DMS79 treated with DMSO at 0.1 percent for 48 hours (cell line): ENCODE data around the gene NPAS3.
A peak's percentile ranks its signal among the peaks of the same experiment; 100 is the strongest.

Source experiments
- DNase-seq: peaks from one replicate; lab custom pipeline; 2025; lab: John Stamatoyannopoulos, UW

Gene NPAS3

DNA sequence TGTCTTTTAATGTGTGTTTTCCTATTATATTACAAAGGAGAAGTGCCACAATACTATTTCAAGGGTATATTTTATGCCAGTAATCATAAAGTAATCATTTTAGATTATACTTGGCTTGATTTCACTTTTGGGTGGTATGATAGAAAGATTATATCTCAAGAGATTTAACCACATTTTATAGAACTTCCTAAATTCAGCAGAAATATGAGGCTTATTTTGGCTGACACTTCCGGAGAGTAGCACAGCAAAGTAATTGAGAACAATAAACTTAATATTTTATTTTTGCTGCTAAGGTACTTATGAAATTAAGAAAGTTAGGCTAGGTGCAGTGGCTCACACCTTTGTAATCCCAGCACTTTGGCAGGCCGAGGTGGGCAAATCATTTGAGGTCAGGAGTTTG, 319.1 kb downstream of the NPAS3 start:
- no peak for DNase-seq

DNA sequence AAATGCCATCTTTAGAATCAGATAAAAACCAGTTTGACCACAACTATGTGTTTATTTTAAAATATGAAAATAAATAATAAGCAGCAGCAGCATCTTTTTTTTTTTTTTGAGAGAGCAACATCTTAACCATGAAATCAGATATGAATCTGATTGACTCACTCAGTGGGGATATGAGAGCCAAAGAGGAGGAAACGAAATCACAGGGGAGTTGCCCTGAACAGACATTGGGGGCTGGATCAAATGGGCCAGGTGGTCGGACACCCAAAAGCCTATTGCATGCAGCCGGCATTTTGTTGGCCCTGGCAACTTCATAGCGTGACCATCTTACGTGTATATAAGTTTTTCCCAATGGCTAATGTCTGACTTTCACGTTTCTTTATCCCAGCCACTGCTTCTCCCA, 321.1 kb downstream of the NPAS3 start:
- no peak for DNase-seq

GRCh38 chr14:33271216-33271615, 332.5 kb downstream of the NPAS3 start:
- no peak for DNase-seq

GRCh38 chr14:33271891-33272290, 333.2 kb downstream of the NPAS3 start:
- no peak for DNase-seq

GRCh38 chr14:33273978-33274377, 335.3 kb downstream of the NPAS3 start:
- no peak for DNase-seq

DNA sequence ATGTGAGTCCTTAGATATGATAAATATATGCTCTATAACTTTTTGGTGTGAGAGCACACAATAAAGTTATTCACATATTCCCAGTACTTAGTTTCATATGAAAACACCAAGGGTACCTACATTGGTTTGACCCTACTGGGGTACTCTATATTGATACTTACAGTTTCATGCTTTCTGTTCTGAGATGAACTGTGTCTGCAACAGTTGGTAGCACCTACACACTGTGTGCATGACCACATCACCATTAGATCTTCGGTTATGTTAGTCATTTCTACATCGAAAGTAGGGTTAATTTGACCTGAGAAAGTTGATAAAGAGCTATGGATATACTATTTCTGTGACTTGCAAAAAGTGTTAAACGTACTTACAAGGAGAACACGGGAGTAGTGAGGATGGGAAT, 337.2 kb downstream of the NPAS3 start:
- no peak for DNase-seq

GRCh38 chr14:33279865-33280264, 341.2 kb downstream of the NPAS3 start:
- no peak for DNase-seq

GRCh38 chr14:33280646-33281045, 342.0 kb downstream of the NPAS3 start:
- DNase-seq, result no peak

DNA sequence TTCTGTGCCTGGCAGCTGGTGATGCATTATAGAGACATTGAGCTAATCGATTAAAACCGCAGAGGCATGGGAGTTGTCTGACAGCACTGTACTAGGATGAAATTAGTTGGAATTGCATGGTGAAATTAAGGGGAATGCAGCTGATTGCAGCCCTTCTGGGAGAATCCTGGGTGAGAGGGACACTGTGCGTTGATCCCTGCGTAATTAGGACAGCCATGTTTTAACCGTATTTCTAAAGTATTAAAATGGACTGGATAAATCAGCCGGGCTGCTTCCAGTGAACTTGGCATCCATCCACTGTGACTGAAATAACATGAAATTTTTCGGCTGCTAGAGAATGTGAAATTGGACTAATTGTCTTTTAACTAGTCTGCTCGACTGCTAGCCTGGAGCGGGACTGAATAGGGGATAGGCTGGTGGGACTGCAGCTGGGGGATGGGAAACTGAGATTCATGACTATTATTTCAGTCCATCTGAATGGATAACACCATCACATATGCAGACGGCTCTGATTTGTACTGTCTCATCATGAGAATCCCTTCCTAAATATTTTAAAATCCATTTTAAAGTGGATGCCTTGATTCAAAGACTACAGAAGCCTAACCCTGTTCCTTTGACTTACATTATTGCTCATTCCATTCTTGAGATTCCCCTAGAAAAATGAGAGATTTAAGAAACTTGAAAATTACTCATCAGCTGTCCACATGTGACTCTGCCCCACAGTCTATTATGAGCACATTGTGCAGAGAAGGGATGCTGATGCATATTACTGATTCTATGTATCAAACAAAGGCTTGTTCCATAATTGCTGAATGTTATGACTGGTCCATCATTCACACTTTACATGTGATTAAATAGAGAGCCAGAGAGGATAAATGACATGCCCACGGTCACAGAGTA, 343.9 kb downstream of the NPAS3 start:
- DNase-seq, result no peak

DNA sequence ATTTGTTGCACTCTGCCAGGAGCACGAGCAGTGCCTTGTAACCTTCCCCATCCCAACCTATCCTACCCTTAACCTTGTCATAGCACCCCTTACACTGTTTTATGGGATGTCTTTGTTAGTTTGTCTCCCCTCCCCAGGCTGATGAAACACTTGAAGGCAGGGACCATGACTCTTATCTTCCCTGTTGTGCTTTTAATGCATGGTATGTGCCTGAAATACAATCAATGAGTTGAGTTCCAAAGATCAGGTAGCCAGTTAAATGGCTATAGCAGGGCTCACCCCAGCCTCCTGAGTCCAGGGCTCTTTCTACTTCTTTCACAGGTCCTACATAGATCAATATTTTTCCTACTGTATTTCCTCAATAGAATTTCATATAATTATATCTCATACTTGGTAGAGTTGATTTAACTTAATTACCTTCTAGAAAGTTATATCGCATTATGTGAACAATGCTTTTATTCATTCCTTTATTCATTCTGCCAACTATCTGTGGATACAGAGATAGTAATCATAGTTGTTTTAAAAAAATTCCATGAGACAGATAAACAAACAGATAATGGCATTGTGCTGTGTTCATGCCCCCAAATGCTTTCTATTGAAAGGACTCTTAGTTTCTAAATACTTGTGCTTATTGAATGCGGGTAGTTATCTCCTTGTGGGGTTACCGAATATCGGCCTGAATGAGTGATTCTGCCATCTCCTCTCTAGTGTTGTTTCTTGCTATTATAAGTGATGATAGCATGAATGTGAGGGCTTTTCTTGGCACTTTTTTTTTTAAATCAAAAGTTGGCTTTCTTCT, 347.4 kb downstream of the NPAS3 start:
- DNase-seq, result no peak

DNA sequence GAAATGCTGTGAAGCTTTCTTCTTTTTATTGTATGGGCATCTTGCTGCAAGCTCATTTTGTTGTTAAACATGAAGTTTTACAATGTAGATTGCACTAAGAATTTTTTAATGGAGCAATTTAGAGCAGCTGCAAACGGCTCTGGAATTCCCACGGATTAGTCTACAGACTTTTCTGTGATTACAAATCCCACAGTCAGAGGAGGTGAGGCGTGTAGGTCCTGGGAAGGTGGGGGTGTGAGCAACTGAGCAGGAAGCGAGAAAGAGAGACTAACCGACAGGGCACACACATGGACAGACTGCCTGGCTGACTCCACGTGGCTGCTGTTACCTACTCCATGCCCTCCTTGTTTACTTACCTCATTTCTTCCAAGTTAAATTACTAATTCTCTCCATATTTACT, 348.5 kb downstream of the NPAS3 start:
- no peak for DNase-seq

DNA sequence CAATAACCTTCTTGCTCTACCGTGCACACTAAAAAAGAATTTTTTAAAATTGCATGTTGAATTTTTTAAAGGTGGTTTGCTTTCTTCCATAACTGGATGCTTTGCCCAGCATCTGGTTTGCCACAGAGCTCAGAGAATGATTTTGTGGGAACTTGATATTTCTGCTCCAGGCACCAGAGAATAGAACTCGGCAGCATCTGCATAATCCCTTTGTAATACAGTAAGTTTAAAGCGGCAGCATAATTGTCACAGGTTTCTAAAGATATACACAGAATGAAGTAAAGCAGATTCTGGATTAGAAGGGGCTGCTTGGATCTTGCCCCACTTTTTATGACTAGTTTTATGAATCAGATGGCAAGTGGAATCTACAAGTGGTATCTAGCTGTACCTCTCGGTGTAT, 352.0 kb downstream of the NPAS3 start:
- no peak for DNase-seq

DNA sequence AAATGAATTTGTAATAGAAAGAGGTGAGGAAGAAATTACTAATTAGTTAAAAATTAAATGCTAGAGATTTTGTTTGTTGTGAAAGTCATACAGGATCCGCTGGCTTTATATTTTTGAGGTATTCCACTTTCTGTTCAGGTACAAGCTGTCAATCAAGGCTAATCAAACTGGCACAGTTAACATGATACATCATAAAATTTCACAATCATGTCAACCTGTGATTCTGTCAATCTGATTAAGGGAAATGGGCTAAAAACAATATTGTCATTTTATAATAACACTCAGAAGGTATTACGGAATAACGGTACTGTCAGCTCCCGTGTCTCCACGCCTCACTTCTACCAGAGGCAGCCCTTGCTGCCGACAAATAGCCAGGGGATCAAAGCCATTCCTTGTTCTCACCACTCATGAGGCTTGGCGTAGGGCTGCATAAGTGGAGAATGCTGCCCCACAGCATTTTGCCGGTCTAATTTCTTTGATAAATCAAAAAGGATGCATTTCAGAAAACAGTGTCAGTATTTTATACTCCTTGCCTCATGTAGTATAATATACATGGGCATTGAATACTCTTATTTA, 352.9 kb downstream of the NPAS3 start:
- no peak for DNase-seq

DNA sequence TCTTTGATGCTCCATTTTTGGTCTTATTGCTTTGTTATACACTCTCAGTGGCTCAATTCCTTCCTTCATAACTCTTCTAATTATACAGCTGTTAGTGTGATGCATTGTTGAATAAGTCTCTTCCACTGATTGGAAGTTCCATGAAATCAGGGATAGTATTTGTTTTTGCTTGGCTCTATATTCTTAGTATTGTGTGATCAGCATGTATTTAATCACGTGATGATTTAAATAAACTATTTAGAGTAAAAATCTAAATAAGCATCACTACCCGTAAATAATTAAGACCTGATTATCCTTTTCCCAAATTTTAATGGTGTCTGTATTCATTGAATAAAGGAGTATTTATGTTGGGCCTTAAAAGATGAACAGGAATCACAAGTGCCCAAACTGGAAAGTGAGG, 355.7 kb downstream of the NPAS3 start:
- DNase-seq, result no peak

GRCh38 chr14:33297565-33297964, 358.9 kb downstream of the NPAS3 start:
- DNase-seq, result no peak

- DNase-seq, result peak; percentile 12
Observed at GRCh38 chr14:33307691-33308251, 369.1 kb downstream of the NPAS3 start.

- DNase-seq, result no peak
Observed at GRCh38 chr14:33309106-33309505, 370.4 kb downstream of the NPAS3 start.

GRCh38 chr14:33315217-33315616, 376.5 kb downstream of the NPAS3 start:
- DNase-seq, result no peak

DNA sequence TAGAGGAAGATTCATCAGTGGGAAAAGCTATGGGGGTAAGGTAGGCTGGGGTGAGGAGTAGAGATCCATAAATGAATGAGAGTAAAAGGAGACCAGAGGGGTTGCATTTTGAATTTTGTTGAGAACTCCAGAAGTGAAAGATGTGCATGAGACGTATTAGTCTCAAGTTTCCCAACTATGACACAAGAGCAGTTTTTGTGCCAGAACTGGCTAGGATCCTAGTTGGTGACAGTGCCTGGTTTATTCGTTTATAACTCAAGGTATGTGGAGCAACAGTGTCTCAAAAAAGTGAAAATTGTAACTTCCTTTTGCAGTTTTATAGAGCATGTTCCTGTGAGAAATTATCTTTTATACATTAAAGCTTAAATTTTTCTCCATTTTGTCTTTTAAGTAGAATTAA, 377.0 kb downstream of the NPAS3 start:
- DNase-seq, result no peak

DNA sequence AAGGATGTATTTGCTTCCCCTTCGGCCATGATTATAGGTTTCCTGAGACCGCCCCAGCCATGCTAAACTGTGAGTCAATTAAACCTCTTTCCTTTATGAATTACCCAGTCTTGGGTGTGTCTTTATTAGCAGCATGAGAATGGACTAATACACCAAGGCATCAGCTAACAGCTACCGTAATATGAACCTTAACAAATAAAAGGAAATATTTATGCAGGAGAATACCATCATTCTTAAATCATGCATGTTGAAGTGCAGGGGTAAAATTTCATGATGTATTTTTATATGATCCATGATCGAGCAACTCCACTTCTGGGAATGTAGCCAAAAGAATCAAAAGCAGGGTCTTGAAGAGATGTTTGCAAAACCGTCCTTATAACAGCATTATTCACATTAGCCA, 379.0 kb downstream of the NPAS3 start:
- DNase-seq, result no peak

- no peak for DNase-seq
Observed at GRCh38 chr14:33323979-33324378, 385.3 kb downstream of the NPAS3 start.

GRCh38 chr14:33331176-33331949, 392.7 kb downstream of the NPAS3 start:
- no peak for DNase-seq
